ENCODE data around the gene TRIM6. TPM values are rescaled to one million over a fixed set of nuclear protein-coding genes. Genes with fewer than 3 reads are reported as not detected.

Gene TRIM6
- total RNA-seq, 1 experiment from 2014 or later, result 0.75 TPM

DNA sequence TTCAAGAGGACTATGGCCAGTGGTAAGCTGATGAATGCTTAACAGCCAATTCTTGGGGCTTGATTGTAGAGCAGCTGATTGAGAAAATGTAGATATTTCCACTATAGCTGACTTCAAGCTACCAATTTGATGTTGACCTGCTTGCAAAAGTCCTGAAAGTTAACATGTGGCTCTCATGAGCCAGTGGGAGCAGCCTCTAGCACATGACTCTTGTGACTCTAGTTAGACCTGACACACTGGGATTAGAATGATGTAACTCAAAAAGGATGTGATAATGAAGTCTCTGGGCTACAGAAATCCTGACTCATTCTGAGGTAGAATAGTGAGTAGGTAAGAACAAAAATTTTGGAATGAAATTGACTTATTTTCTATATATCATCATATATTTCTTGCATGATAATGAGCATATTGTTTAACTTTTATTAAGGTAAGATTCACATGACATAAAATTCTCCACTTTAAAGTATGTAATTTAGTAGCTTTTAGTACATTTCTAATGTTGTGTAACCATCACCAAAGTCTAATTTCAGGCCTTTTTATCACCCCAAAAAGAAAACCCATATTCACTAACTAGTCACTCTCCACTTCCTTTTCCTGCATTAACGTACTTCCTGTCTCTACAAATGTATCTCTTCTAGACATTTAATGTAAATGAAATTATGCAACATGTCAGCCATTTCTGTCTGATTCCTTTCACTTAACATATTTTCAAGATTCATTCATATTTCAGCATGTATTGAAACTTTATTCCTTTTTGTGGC, 32.0 kb upstream of the TRIM6 start:
- intact Hi-C loops (cut with micrococcal nuclease), result no loop called here
- Mint-ChIP-seq H3K9me3 (ENCODE audit: unreplicated experiment) (peaks cover 8% of the 10 kb centered on the region), H3K4me3 (ENCODE audit: unreplicated experiment) (no peak overlapping the region), H3K27me3 (ENCODE audit: insufficient read depth, unreplicated experiment) (no peaks in the 10 kb centered on the region), H3K36me3 (ENCODE audit: insufficient read depth, unreplicated experiment) (no peaks in the 10 kb centered on the region), H3K4me1 (ENCODE audit: insufficient read depth, unreplicated experiment) (no peaks in the 10 kb centered on the region), H3K27ac (ENCODE audit: low read depth, unreplicated experiment) (no peak overlapping the region)
- TF ChIP-seq, protein P1, sequence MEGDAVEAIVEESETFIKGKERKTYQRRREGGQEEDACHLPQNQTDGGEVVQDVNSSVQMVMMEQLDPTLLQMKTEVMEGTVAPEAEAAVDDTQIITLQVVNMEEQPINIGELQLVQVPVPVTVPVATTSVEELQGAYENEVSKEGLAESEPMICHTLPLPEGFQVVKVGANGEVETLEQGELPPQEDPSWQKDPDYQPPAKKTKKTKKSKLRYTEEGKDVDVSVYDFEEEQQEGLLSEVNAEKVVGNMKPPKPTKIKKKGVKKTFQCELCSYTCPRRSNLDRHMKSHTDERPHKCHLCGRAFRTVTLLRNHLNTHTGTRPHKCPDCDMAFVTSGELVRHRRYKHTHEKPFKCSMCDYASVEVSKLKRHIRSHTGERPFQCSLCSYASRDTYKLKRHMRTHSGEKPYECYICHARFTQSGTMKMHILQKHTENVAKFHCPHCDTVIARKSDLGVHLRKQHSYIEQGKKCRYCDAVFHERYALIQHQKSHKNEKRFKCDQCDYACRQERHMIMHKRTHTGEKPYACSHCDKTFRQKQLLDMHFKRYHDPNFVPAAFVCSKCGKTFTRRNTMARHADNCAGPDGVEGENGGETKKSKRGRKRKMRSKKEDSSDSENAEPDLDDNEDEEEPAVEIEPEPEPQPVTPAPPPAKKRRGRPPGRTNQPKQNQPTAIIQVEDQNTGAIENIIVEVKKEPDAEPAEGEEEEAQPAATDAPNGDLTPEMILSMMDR (IDR thresholded peaks at IDR 0.05; ENCODE audit: unreplicated experiment), result no peak
- peak; percentile 7 for DNase-seq (ENCODE audit: unreplicated experiment)
- no TSS peak for BruUV-seq (replicated peaks)
- CTCF ChIA-PET, result no interaction called here
- POLR2A ChIA-PET, result no interaction called here

- Mint-ChIP-seq H3K4me3 (ENCODE audit: unreplicated experiment) (no peak overlapping the region), H3K27ac (ENCODE audit: low read depth, unreplicated experiment) (no peak overlapping the region), H3K4me1 (ENCODE audit: insufficient read depth, unreplicated experiment) (no peaks in the 10 kb centered on the region), H3K36me3 (ENCODE audit: insufficient read depth, unreplicated experiment) (no peaks in the 10 kb centered on the region), H3K27me3 (ENCODE audit: insufficient read depth, unreplicated experiment) (no peaks in the 10 kb centered on the region), H3K9me3 (ENCODE audit: unreplicated experiment) (no peaks in the 10 kb centered on the region)
- ChIA-PET CTCF (interaction anchor here (0.6 kb wide), 1 partner anchor 42 kb away, joined by 4 read pairs; no protein-coding TSS in a partner anchor), POLR2A (no interaction called here)
- no peak for DNase-seq (ENCODE audit: unreplicated experiment)
- intact Hi-C loops (cut with micrococcal nuclease), result no loop called here
- TF ChIP-seq, protein P1 (IDR thresholded peaks at IDR 0.05; ENCODE audit: unreplicated experiment), result no peak
- no TSS peak for BruUV-seq (replicated peaks)
These were observed 21.8 kb upstream of the TRIM6 start for GRCh38 chr11:5574654-5575053.

- ChIA-PET CTCF (interaction anchor here (0.6 kb wide), 1 partner anchor 43 kb away, joined by 4 read pairs; no protein-coding TSS in a partner anchor), POLR2A (no interaction called here)
- no peak overlapping the region for H3K4me3 Mint-ChIP-seq (ENCODE audit: unreplicated experiment)
- no TSS peak for BruUV-seq (replicated peaks)
- TF ChIP-seq, protein P1 (IDR thresholded peaks at IDR 0.05; ENCODE audit: unreplicated experiment), result no peak
- H3K36me3 Mint-ChIP-seq (ENCODE audit: insufficient read depth, unreplicated experiment), result no peaks in the 10 kb centered on the region
- no peak overlapping the region for H3K27ac Mint-ChIP-seq (ENCODE audit: low read depth, unreplicated experiment)
- no peaks in the 10 kb centered on the region for H3K27me3 Mint-ChIP-seq (ENCODE audit: insufficient read depth, unreplicated experiment)
- no peaks in the 10 kb centered on the region for H3K4me1 Mint-ChIP-seq (ENCODE audit: insufficient read depth, unreplicated experiment)
- H3K9me3 Mint-ChIP-seq (ENCODE audit: unreplicated experiment), result no peaks in the 10 kb centered on the region
- no peak for DNase-seq (ENCODE audit: unreplicated experiment)
- intact Hi-C loops (cut with micrococcal nuclease), result no loop called here
These were observed 21.3 kb upstream of the TRIM6 start for GRCh38 chr11:5575152-5575551.

GRCh38 chr11:5577101-5577500, 19.3 kb upstream of the TRIM6 start:
- Mint-ChIP-seq H3K9me3 (ENCODE audit: unreplicated experiment) (no peaks in the 10 kb centered on the region), H3K36me3 (ENCODE audit: insufficient read depth, unreplicated experiment) (no peaks in the 10 kb centered on the region), H3K4me1 (ENCODE audit: insufficient read depth, unreplicated experiment) (no peaks in the 10 kb centered on the region), H3K27me3 (ENCODE audit: insufficient read depth, unreplicated experiment) (no peaks in the 10 kb centered on the region), H3K4me3 (ENCODE audit: unreplicated experiment) (no peak overlapping the region), H3K27ac (ENCODE audit: low read depth, unreplicated experiment) (no peak overlapping the region)
- TF ChIP-seq, protein P1 (IDR thresholded peaks at IDR 0.05; ENCODE audit: unreplicated experiment), result no peak
- intact Hi-C loops (cut with micrococcal nuclease), result no loop called here
- no TSS peak for BruUV-seq (replicated peaks)
- DNase-seq (ENCODE audit: unreplicated experiment), result no peak
- POLR2A ChIA-PET, result no interaction called here
- CTCF ChIA-PET, result no interaction called here

All from MCF 10A (cell line).